BJ (cell line): ENCODE results near the gene CHKA. TPM values are rescaled to one million over a fixed set of nuclear protein-coding genes. Genes with fewer than 3 reads are reported as not detected.

Experiments used
- CTCF ChIA-PET: fragments of 350-600 bp; formaldehyde crosslinking; extraction: SDS; loops from one replicate; lab custom pipeline; 2021; ENCODE audit warnings: antibody characterized with exemption, inconsistent platforms; lab: Yijun Ruan, JAX
- POLR2A ChIA-PET: fragments of 300-600 bp; sonication (Branson Sonifier 250); formaldehyde crosslinking; extraction: SDS; loops from one replicate; lab custom pipeline; 2021; ENCODE audit warnings: antibody characterized with exemption; lab: Charles Lee
- DNase-seq: peaks from one replicate; pipeline ENCODE4 v3.0.0-alpha.2; 2011; ENCODE audit warnings: low read depth
- H3K27me3 ChIP-seq: 2 replicates; pipeline ENCODE4 v1.6.0; 2011; ENCODE audit warnings: low read length; ENCODE audit not compliant: control insufficient read depth, insufficient read depth
- H3K36me3 ChIP-seq: 2 replicates; pipeline ENCODE4 v1.5.1; 2011; ENCODE audit warnings: low read length; ENCODE audit not compliant: control insufficient read depth, insufficient read depth
- H3K4me3 ChIP-seq: 2 replicates; pipeline ENCODE4 v1.5.1; 2011; ENCODE audit warnings: low read depth, mild to moderate bottlenecking, control low read depth, low read length
- CTCF ChIP-seq: IDR thresholded peaks from 2 replicates; pipeline ENCODE4 v1.5.1; 2011; ENCODE audit warnings: low read depth, mild to moderate bottlenecking, control low read depth, inconsistent platforms, low read length, moderate library complexity; ENCODE audit not compliant: insufficient read depth
- polyA plus RNA-seq: library from polyadenylated mRNA; depleted of rRNA; stranded (reverse); fragments of >200 nt; gene quantifications from 2 replicates; pipeline ENCODE4 v1.2.3, GENCODE V29; 2011

CHKA gene
- polyA plus RNA-seq, 1 experiment, result 5.9 TPM

- CTCF ChIA-PET, result no interaction called here
- Histone ChIP-seq H3K4me3 (no peak overlapping the region), H3K36me3 (peaks cover 5% of the 10 kb centered on the region), H3K27me3 (no peaks in the 10 kb centered on the region)
- no peak for DNase-seq
- POLR2A ChIA-PET, result no interaction called here
- TF ChIP-seq CTCF, result no peak
Observed at GRCh38 chr11:68159161-68159560, 38.0 kb upstream of the CHKA start.

- peaks cover 5% of the 10 kb centered on the region for H3K36me3 ChIP-seq
- CTCF ChIA-PET, result no interaction called here
- no peak for TF ChIP-seq CTCF
- POLR2A ChIA-PET, result no interaction called here
- DNase-seq, result no peak
- no peaks in the 10 kb centered on the region for H3K27me3 ChIP-seq
- H3K4me3 ChIP-seq, result no peak overlapping the region
Observed at GRCh38 chr11:68158580-68158979, 37.4 kb upstream of the CHKA start.

- POLR2A ChIA-PET, result no interaction called here
- DNase-seq, result no peak
- Histone ChIP-seq H3K27me3 (no peaks in the 10 kb centered on the region), H3K36me3 (peaks cover 4% of the 10 kb centered on the region), H3K4me3 (no peak overlapping the region)
- no peak for TF ChIP-seq CTCF
- CTCF ChIA-PET, result no interaction called here
Observed at GRCh38 chr11:68153742-68154141, 32.6 kb upstream of the CHKA start.

- no peak for DNase-seq
- Histone ChIP-seq H3K4me3 (no peak overlapping the region), H3K27me3 (no peaks in the 10 kb centered on the region), H3K36me3 (no peaks in the 10 kb centered on the region)
- no peak for TF ChIP-seq CTCF
- POLR2A ChIA-PET, result no interaction called here
- CTCF ChIA-PET, result interaction anchor here (0.6 kb wide), 1 partner anchor 683 kb away, joined by 3 read pairs; no protein-coding TSS in a partner anchor
Observed at GRCh38 chr11:68150037-68150436, 28.8 kb upstream of the CHKA start.

GRCh38 chr11:68149417-68149816 lies 28.2 kb upstream of the CHKA start:
- no peak overlapping the region for H3K4me3 ChIP-seq
- no peak for TF ChIP-seq CTCF
- H3K27me3 ChIP-seq, result no peaks in the 10 kb centered on the region
- H3K36me3 ChIP-seq, result no peaks in the 10 kb centered on the region
- ChIA-PET CTCF (no interaction called here), POLR2A (no interaction called here)
- DNase-seq, result no peak
